Loucy (cell line): ENCODE results near the gene ANKRD6.

ENCODE experiments used
- H2AFZ ChIP-seq: fragments of 200-600 bp; sonication (generic); 2 replicates; pipeline ENCODE4 v1.6.0; 2016; ENCODE audit warnings: antibody characterized with exemption, mild to moderate bottlenecking, low read length, moderate library complexity
- H3F3A ChIP-seq: fragments of 200-600 bp; 2 replicates; pipeline ENCODE4 v1.6.0; 2016; ENCODE audit warnings: antibody characterized with exemption, low read depth, mild to moderate bottlenecking
- H3K27me3 ChIP-seq: fragments of 200-600 bp; sonication (generic); 2 replicates; pipeline ENCODE4 v1.6.1; 2014; ENCODE audit warnings: low read length, mild to moderate bottlenecking; ENCODE audit not compliant: insufficient read depth, poor library complexity, severe bottlenecking
- H3K36me3 ChIP-seq: fragments of 200-600 bp; sonication (generic); 2 replicates; pipeline ENCODE4 v1.6.1; 2016; ENCODE audit warnings: low read length; ENCODE audit not compliant: insufficient read depth
- H3K4me1 ChIP-seq: fragments of 200-600 bp; sonication (generic); 2 replicates; pipeline ENCODE4 v1.5.1; 2014; ENCODE audit warnings: low read length, mild to moderate bottlenecking; ENCODE audit not compliant: insufficient read depth, poor library complexity, severe bottlenecking
- H3K4me2 ChIP-seq: fragments of 200-600 bp; sonication (generic); 2 replicates; pipeline ENCODE4 v1.6.0; 2014; ENCODE audit warnings: antibody characterized with exemption, low read length, low read depth, mild to moderate bottlenecking; ENCODE audit not compliant: poor library complexity, severe bottlenecking
- H3K4me3 ChIP-seq: fragments of 200-600 bp; sonication (generic); 2 replicates; pipeline ENCODE4 v1.5.1; 2014; ENCODE audit warnings: low read length, mild to moderate bottlenecking, mixed read lengths; ENCODE audit not compliant: poor library complexity, severe bottlenecking
- H3K79me2 ChIP-seq: fragments of 200-600 bp; sonication (generic); 2 replicates; pipeline ENCODE4 v1.6.1; 2014; ENCODE audit warnings: low read length; ENCODE audit not compliant: insufficient read depth
- H3K9ac ChIP-seq: fragments of 200-600 bp; sonication (generic); 2 replicates; pipeline ENCODE4 v1.6.0; 2014; ENCODE audit warnings: mild to moderate bottlenecking, low read depth, low read length, moderate library complexity; ENCODE audit not compliant: poor library complexity, severe bottlenecking
- H3K9me2 ChIP-seq: fragments of 200-600 bp; sonication (generic); replicated peaks from 2 replicates; pipeline ENCODE4 v1.6.1; 2016; ENCODE audit warnings: low read depth, low read length, mixed read lengths
- H3K9me3 ChIP-seq: fragments of 200-600 bp; sonication (generic); 2 replicates; pipeline ENCODE4 v1.6.1; 2014; ENCODE audit warnings: mild to moderate bottlenecking, antibody characterized with exemption, low read length, low read depth; ENCODE audit not compliant: insufficient read depth
- H4K20me1 ChIP-seq: fragments of 200-600 bp; sonication (generic); 2 replicates; pipeline ENCODE4 v1.6.0; 2014; ENCODE audit warnings: antibody characterized with exemption, low read length, mild to moderate bottlenecking; ENCODE audit not compliant: insufficient read depth, poor library complexity, severe bottlenecking
- EZH2phosphoT487 ChIP-seq: fragments of 200-600 bp; IDR thresholded peaks from 2 replicates; pipeline ENCODE4 v1.6.1; 2018; ENCODE audit warnings: antibody characterized with exemption, mild to moderate bottlenecking, moderate library complexity, borderline replicate concordance
- TF ChIP-seq, protein P1 (sequence below): fragments of 200-600 bp; sonication (generic); conservative IDR thresholded peaks from 2 replicates; pipeline ENCODE4 v1.5.1; 2014; ENCODE audit warnings: mild to moderate bottlenecking, antibody characterized with exemption, low read length

ANKRD6 gene

DNA sequence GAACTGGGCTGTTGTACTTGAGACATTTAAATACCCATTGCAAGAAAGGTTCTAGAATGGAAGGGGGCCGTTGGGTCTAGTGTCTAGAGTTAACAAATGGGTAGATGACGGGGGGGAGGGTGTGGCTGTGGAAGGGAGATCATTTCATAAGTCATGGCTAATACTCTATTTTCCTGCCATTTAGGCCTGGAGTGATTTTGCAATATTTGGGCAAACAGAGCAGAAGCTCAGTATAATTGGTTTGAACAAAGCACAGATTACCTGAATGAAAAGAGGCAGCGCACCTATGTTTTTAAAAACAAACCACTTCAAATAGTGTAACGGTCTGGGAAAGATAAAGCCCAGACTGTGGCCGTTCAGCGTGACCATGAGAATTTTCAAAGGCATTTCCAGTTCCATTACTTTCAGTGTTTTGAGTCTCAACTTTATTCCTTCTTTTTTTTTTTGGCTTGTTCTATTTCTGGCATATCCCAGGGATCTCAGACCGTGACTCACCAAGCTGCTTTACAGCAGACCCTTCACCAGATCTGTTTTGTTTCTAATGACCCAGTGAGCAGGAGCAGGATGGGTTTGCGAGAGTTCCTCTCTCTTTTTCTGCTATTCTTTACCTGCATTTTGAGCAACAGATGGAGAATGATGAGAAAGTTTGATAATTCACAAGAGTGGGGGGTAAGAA, 131.9 kb downstream of the ANKRD6 start:
- no peaks in the 10 kb centered on the region for H3K27me3 ChIP-seq
- H4K20me1 ChIP-seq = no peaks in the 10 kb centered on the region
- no peak overlapping the region for H3K4me3 ChIP-seq
- H3K9me3 ChIP-seq = no peaks in the 10 kb centered on the region
- H3K4me2 ChIP-seq = no peak overlapping the region
- no peaks in the 10 kb centered on the region for H3K4me1 ChIP-seq
- no peaks in the 10 kb centered on the region for H3K36me3 ChIP-seq
- no peaks in the 10 kb centered on the region for H3F3A ChIP-seq
- no peak overlapping the region for H2AFZ ChIP-seq
- H3K79me2 ChIP-seq = no peaks in the 10 kb centered on the region
- no peak overlapping the region for H3K9ac ChIP-seq
- no peaks in the 10 kb centered on the region for H3K9me2 ChIP-seq
- no peak for TF ChIP-seq EZH2phosphoT487
- TF ChIP-seq, protein P1, sequence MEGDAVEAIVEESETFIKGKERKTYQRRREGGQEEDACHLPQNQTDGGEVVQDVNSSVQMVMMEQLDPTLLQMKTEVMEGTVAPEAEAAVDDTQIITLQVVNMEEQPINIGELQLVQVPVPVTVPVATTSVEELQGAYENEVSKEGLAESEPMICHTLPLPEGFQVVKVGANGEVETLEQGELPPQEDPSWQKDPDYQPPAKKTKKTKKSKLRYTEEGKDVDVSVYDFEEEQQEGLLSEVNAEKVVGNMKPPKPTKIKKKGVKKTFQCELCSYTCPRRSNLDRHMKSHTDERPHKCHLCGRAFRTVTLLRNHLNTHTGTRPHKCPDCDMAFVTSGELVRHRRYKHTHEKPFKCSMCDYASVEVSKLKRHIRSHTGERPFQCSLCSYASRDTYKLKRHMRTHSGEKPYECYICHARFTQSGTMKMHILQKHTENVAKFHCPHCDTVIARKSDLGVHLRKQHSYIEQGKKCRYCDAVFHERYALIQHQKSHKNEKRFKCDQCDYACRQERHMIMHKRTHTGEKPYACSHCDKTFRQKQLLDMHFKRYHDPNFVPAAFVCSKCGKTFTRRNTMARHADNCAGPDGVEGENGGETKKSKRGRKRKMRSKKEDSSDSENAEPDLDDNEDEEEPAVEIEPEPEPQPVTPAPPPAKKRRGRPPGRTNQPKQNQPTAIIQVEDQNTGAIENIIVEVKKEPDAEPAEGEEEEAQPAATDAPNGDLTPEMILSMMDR = no peak

DNA sequence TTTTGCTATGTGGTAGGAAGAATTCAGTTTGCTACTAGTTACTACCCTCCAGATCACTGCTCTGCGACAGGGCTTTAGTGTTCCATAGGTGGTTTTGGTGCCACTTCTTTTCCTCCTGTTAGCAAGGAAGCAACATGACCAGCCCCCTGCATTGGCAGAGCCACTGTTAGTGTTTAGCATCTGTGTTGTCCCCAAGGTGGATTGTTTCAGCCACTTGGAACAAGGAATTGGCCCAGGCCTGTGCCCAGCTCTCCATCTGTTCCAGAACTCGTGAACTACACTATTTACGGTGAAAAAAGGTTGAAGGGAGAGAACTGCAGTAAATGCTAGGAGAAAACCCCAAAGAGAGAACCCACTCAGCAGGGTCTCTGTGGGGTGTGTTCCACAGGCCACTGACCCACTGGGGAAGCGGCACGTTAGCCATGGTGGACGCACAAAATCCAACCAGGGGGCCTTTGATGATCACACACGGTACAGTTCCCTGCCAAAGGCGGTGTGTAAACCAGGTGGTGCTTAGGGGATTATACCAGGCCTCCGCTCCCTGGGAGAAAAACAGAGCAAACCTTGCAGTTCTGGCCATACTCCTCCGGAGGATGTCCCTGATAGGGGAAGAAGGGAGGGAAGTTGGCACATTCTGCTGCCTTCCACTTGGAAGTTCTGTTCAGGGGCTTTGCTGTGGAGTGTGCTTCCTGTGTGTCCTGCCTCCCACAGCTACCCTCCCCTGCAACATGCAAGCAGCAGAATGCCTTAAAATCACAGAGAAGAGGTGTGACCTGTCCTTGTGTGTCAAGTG, 133.3 kb downstream of the ANKRD6 start:
- Histone ChIP-seq H3K4me2 (no peak overlapping the region), H3K4me1 (no peaks in the 10 kb centered on the region), H2AFZ (no peak overlapping the region), H3K27me3 (no peaks in the 10 kb centered on the region), H3F3A (no peaks in the 10 kb centered on the region), H3K4me3 (no peak overlapping the region), H3K79me2 (no peaks in the 10 kb centered on the region), H3K9me3 (no peaks in the 10 kb centered on the region), H3K9ac (no peak overlapping the region), H4K20me1 (no peaks in the 10 kb centered on the region), H3K9me2 (no peaks in the 10 kb centered on the region), H3K36me3 (no peaks in the 10 kb centered on the region)
- TF ChIP-seq, protein P1 = no peak
- TF ChIP-seq EZH2phosphoT487 = no peak

DNA sequence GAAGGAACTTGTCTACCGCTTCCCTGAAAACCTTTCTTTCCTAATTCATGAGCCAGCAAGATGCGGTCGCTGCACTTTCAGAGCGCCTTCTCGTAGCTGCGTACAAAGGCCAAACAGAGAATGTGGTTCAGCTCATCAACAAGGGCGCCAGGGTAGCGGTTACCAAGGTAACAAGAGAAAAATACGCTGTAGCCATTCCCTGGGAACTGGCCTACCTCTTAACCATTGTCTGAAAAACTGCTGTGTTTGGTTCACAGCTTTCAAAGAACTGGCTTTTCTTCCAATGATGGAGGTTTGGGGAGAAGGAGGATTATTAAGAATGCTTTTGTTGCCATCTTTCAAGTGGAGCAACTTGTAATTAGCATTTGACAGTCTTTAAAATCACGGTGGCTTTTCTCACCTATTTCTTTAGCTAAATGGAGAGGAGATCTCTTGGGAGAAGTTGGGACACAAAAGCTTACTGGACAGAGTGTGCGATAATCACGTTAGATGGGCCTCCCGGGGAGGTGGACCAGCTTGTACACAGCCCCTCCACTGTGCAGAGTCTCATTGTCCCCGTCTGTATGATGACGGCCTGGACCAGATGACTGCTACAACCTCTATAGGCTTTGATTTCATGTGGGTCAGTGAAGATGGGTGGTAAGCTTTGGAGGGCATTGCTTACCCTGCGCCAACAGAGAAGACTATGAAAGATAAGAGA, 134.1 kb downstream of the ANKRD6 start:
- Histone ChIP-seq H3K4me1 (no peaks in the 10 kb centered on the region), H3K79me2 (no peaks in the 10 kb centered on the region), H3K27me3 (no peaks in the 10 kb centered on the region), H3K36me3 (no peaks in the 10 kb centered on the region), H3F3A (no peaks in the 10 kb centered on the region), H3K9me2 (no peaks in the 10 kb centered on the region), H3K9me3 (no peaks in the 10 kb centered on the region), H4K20me1 (no peaks in the 10 kb centered on the region), H2AFZ (no peak overlapping the region), H3K4me3 (no peak overlapping the region), H3K9ac (no peak overlapping the region), H3K4me2 (no peak overlapping the region)
- TF ChIP-seq, protein P1 = no peak
- no peak for TF ChIP-seq EZH2phosphoT487
